ENCODE measurements around the gene UNC5A.

GRCh38 chr5:176816791-176817347 is 6.5 kb downstream of the UNC5A start:
- TF ChIP-seq YY1 (IDR thresholded peaks at IDR 0.05; ENCODE audit: insufficient read depth, insufficient read length) (no peak), ZNF274 (IDR thresholded peaks at IDR 0.05; ENCODE audit: low read depth, low read length) (no peak), SUZ12 (IDR thresholded peaks at IDR 0.05; ENCODE audit: extremely low read depth, insufficient read depth, insufficient read length) (no peak)
